HL-60/S4 (cell line): ENCODE data around the gene STRAP.
"Not testable (repeated sequence)": the region's sequence is repeated elsewhere in the genome, so short reads cannot be mapped to it uniquely, and the experiment has no call there.

ENCODE experiments used
- in situ Hi-C: fragments of 300-500 bp; cut with MboI; formaldehyde crosslinking; loops from 2 replicates; pipeline ENCODE4 v1.14.3; 2022; ENCODE audit warnings: low sequenced_read_pairs

The STRAP gene

GRCh38 chr12:15863984-15864383 lies 18.2 kb upstream of the STRAP start:
- in situ Hi-C loops: no loop called here

GRCh38 chr12:15868186-15868585 lies 14.0 kb upstream of the STRAP start:
- in situ Hi-C loops: no loop called here

GRCh38 chr12:15873556-15873955 lies 8.6 kb upstream of the STRAP start:
- in situ Hi-C loops: no loop called here

GRCh38 chr12:15874556-15875145 lies 7.5 kb upstream of the STRAP start:
- in situ Hi-C loops: not testable (repeated sequence)

GRCh38 chr12:15875863-15876262 lies 6.3 kb upstream of the STRAP start:
- in situ Hi-C loops: no loop called here

- in situ Hi-C loops: no loop called here
Measured at GRCh38 chr12:15879413-15879812, 2.8 kb upstream of the STRAP start.

GRCh38 chr12:15880721-15881120 lies 1.5 kb upstream of the STRAP start:
- in situ Hi-C loops: no loop called here

GRCh38 chr12:15883536-15883935 lies 1.3 kb downstream of the STRAP start:
- in situ Hi-C loops: no loop called here

- in situ Hi-C loops: no loop called here
Measured at GRCh38 chr12:15886372-15887042, 4.3 kb downstream of the STRAP start.

GRCh38 chr12:15887043-15887817 lies 5.0 kb downstream of the STRAP start:
- in situ Hi-C loops: no loop called here

GRCh38 chr12:15892645-15893259 lies 10.6 kb downstream of the STRAP start:
- in situ Hi-C loops: no loop called here

GRCh38 chr12:15893260-15893659 lies 11.1 kb downstream of the STRAP start:
- in situ Hi-C loops: no loop called here

- in situ Hi-C loops: no loop called here
Measured at GRCh38 chr12:15896867-15897266, 14.7 kb downstream of the STRAP start.

GRCh38 chr12:15897433-15897832 lies 15.2 kb downstream of the STRAP start:
- in situ Hi-C loops: no loop called here

- in situ Hi-C loops: no loop called here
Measured at GRCh38 chr12:15899282-15899870, 17.2 kb downstream of the STRAP start.

GRCh38 chr12:15904378-15904920 lies 22.3 kb downstream of the STRAP start:
- in situ Hi-C loops: no loop called here

GRCh38 chr12:15910468-15910863 lies 28.3 kb downstream of the STRAP start:
- in situ Hi-C loops: no loop called here

- in situ Hi-C loops: no loop called here
Measured at GRCh38 chr12:15910864-15911721, 28.9 kb downstream of the STRAP start, which contains the start of gene DERA. Gene DERA, plus strand, starts transcription at chr12:15911332. Its CDS starts 52 bp downstream, at chr12:15911384.

- in situ Hi-C loops: not testable (repeated sequence)
Measured at GRCh38 chr12:15911931-15912330, 29.7 kb downstream of the STRAP start.

GRCh38 chr12:15914131-15914530 lies 31.9 kb downstream of the STRAP start:
- in situ Hi-C loops: not testable (repeated sequence)
